ENCODE results near the gene ABTB1. TPM values are rescaled to one million over a fixed set of nuclear protein-coding genes. Genes with fewer than 3 reads are reported as not detected.

The ABTB1 gene
- total and polyA plus RNA-seq, 2 of the 13 experiments (the other 11 are each of a cell fraction or from before 2014, with no cell fraction given): 0.42 to 14.5 TPM

- TF ChIP-seq PAX8 (CRISPR knock-in tag; IDR thresholded peaks at IDR 0.05; ENCODE audit: borderline replicate concordance) (no peak), ZNF3 (CRISPR knock-in tag; IDR thresholded peaks at IDR 0.05) (no peak), ZNF619 (CRISPR knock-in tag; IDR thresholded peaks at IDR 0.05) (no peak), BHLHE40 (IDR thresholded peaks at IDR 0.05; ENCODE audit: low read length) (no peak), ZNF629 (CRISPR knock-in tag; conservative IDR thresholded peaks at IDR 0.05) (peak; percentile 73), ZNF180 (CRISPR knock-in tag; IDR thresholded peaks at IDR 0.05; ENCODE audit: borderline replicate concordance, low read depth) (no peak)
- TF ChIP-seq, protein P1, sequence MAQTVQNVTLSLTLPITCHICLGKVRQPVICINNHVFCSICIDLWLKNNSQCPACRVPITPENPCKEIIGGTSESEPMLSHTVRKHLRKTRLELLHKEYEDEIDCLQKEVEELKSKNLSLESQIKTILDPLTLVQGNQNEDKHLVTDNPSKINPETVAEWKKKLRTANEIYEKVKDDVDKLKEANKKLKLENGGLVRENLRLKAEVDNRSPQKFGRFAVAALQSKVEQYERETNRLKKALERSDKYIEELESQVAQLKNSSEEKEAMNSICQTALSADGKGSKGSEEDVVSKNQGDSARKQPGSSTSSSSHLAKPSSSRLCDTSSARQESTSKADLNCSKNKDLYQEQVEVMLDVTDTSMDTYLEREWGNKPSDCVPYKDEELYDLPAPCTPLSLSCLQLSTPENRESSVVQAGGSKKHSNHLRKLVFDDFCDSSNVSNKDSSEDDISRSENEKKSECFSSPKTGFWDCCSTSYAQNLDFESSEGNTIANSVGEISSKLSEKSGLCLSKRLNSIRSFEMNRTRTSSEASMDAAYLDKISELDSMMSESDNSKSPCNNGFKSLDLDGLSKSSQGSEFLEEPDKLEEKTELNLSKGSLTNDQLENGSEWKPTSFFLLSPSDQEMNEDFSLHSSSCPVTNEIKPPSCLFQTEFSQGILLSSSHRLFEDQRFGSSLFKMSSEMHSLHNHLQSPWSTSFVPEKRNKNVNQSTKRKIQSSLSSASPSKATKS (CRISPR knock-in tag; IDR thresholded peaks at IDR 0.05): no peak
- TF ChIP-seq, protein P2, sequence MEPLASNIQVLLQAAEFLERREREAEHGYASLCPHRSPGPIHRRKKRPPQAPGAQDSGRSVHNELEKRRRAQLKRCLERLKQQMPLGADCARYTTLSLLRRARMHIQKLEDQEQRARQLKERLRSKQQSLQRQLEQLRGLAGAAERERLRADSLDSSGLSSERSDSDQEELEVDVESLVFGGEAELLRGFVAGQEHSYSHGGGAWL (CRISPR knock-in tag; IDR thresholded peaks at IDR 0.05): no peak
- no peak overlapping the region for H3K4me2 ChIP-seq (ENCODE audit: low read depth, low read length)
- no peaks in the 10 kb centered on the region for H3K4me1 ChIP-seq (ENCODE audit: insufficient read depth, low read length)
- H3K36me3 ChIP-seq (replicated peaks in 1 of 2; ENCODE audit: control insufficient read depth in 1 of 2, insufficient read depth in 2 of 2, low read length in 2 of 2): no peaks in the 10 kb centered on the region
- FAIRE-seq: no peak
- no peak overlapping the region for H3K27ac ChIP-seq (ENCODE audit: extremely low read length, insufficient read depth, low read length)
- H3K9me3 ChIP-seq (ENCODE audit: low read length): no peaks in the 10 kb centered on the region
- ChIA-PET POLR2A (no interaction called here), CTCF (ENCODE audit: low intra/inter-chr PET ratio, low total read pairs) (no interaction called here)
- ATAC-seq: no peak
- no peak overlapping the region for H3K9ac ChIP-seq (ENCODE audit: insufficient read depth, low read depth, low read length)
- intact Hi-C loops (cut with micrococcal nuclease; ENCODE audit: unreplicated experiment) (no loop called here), in situ Hi-C loops (cut with HindIII; ENCODE audit: extremely low pct_ligation_motif_present, low pct_unique_long_range_greater_than_20kb) (no loop called here)
- H3K79me2 ChIP-seq (ENCODE audit: insufficient read depth, low read length): no peaks in the 10 kb centered on the region
- no peak for DNase-seq (ENCODE audit: low spot score)
- WGBS (ENCODE audit: low lambda C conversion rate): 0% methylated on average over 2 of the region's 2 CpGs
- no peaks in the 10 kb centered on the region for H4K20me1 ChIP-seq (ENCODE audit: insufficient read depth, low read length)
- H2AFZ ChIP-seq (ENCODE audit: low read length): no peak overlapping the region
- no peak overlapping the region for H3K4me3 ChIP-seq (replicated peaks in 1 of 3; ENCODE audit: insufficient read depth in 1 of 3, low read depth in 2 of 3, low read length in 3 of 3)
- BruUV-seq (replicated peaks): no TSS peak
- H3K27me3 ChIP-seq (ENCODE audit: control insufficient read depth in 1 of 2, insufficient read depth in 2 of 2, low read length in 2 of 2): peaks cover 2 to 43% of the 10 kb centered on the region in 2 experiments
These were observed 36.1 kb downstream of the ABTB1 start for GRCh38 chr3:127708837-127709236.

Data from HepG2 (cell line).